SHP77 treated with DMSO at 0.1 percent for 48 hours (cell line): Measurements from ENCODE around the gene ATG16L1.

ENCODE experiments used
- DNase-seq: peaks from one replicate; lab custom pipeline; 2025; lab: John Stamatoyannopoulos, UW

ATG16L1 gene

GRCh38 chr2:233260661-233261060, 9.2 kb downstream of the ATG16L1 start:
- no peak for DNase-seq

GRCh38 chr2:233261819-233262555, 10.5 kb downstream of the ATG16L1 start:
- no peak for DNase-seq

GRCh38 chr2:233262562-233262961, 11.1 kb downstream of the ATG16L1 start:
- DNase-seq, result no peak

GRCh38 chr2:233263045-233263570, 11.6 kb downstream of the ATG16L1 start:
- no peak for DNase-seq

- DNase-seq, result no peak
These were observed 13.2 kb downstream of the ATG16L1 start for GRCh38 chr2:233264667-233265066.

GRCh38 chr2:233265899-233266431, 14.5 kb downstream of the ATG16L1 start:
- no peak for DNase-seq

- DNase-seq, result no peak
These were observed 15.0 kb downstream of the ATG16L1 start for GRCh38 chr2:233266481-233266880.

- no peak for DNase-seq
These were observed 16.2 kb downstream of the ATG16L1 start for GRCh38 chr2:233267516-233268245.

GRCh38 chr2:233270366-233270765, 18.9 kb downstream of the ATG16L1 start:
- DNase-seq, result no peak

- no peak for DNase-seq
These were observed 19.5 kb downstream of the ATG16L1 start for GRCh38 chr2:233270951-233271350.

- DNase-seq, result no peak
These were observed 20.2 kb downstream of the ATG16L1 start for GRCh38 chr2:233271693-233272092.

- no peak for DNase-seq
These were observed 21.6 kb downstream of the ATG16L1 start for GRCh38 chr2:233273120-233273519.

- DNase-seq, result no peak
These were observed 23.8 kb downstream of the ATG16L1 start for GRCh38 chr2:233275223-233275622.

- no peak for DNase-seq
These were observed 27.4 kb downstream of the ATG16L1 start for GRCh38 chr2:233278921-233279320.

GRCh38 chr2:233280114-233280693, 28.7 kb downstream of the ATG16L1 start:
- DNase-seq, result no peak

- DNase-seq, result no peak
These were observed 30.1 kb downstream of the ATG16L1 start for GRCh38 chr2:233281553-233281952.

GRCh38 chr2:233281992-233282603, 30.6 kb downstream of the ATG16L1 start:
- no peak for DNase-seq

- DNase-seq, result no peak
These were observed 34.4 kb downstream of the ATG16L1 start for GRCh38 chr2:233285921-233286320.

GRCh38 chr2:233287871-233288270, 36.4 kb downstream of the ATG16L1 start:
- no peak for DNase-seq

- no peak for DNase-seq
These were observed 37.2 kb downstream of the ATG16L1 start for GRCh38 chr2:233288663-233289062.

GRCh38 chr2:233289648-233290047, 38.2 kb downstream of the ATG16L1 start:
- no peak for DNase-seq
